K562 (cell line): ENCODE data around the gene PPP1R10. TPM values are rescaled to one million over a fixed set of nuclear protein-coding genes. Genes with fewer than 3 reads are reported as not detected.
A peak's percentile ranks its signal among the peaks of the same experiment; 100 is the strongest.

Experiments used
- ASH1L ChIP-seq: fragments of 450-650 bp; IDR thresholded peaks from 2 replicates; pipeline ENCODE4 v1.6.1; 2018; ENCODE audit warnings: borderline replicate concordance, mild to moderate bottlenecking, low read depth; ENCODE audit not compliant: partially characterized antibody
- ATF4 ChIP-seq: fragments of 450-650 bp; formaldehyde crosslinking; IDR thresholded peaks from 2 replicates; pipeline ENCODE4 v1.4.0; 2022; ENCODE audit warnings: mild to moderate bottlenecking, moderate library complexity
- CBFA2T3 ChIP-seq: fragments of 450-650 bp; IDR thresholded peaks from 2 replicates; pipeline ENCODE4 v1.6.1; 2017
- CREB5 ChIP-seq: fragments of 250-450 bp; sonication (Bioruptor Pico); IDR thresholded peaks from 2 replicates; pipeline ENCODE4 v1.5.0; 2020; ENCODE audit warnings: mild to moderate bottlenecking
- ELF4 ChIP-seq: fragments of 450-650 bp; formaldehyde crosslinking; IDR thresholded peaks from 2 replicates; pipeline ENCODE4 v1.4.0; 2022; ENCODE audit warnings: missing genetic modification characterization
- MEF2D ChIP-seq: conservative IDR thresholded peaks from 2 replicates; pipeline ENCODE4 v1.6.1; 2016; ENCODE audit warnings: low read depth, missing genetic modification characterization, missing compliant biosample characterization
- MYC ChIP-seq, 2 experiments: fragments of 250-450 bp in 1 of 2; sonication (Bioruptor Pico) in 1 of 2; IDR thresholded peaks; 2 replicates each; pipeline versions ENCODE4 v1.5.1 to v1.6.1; 2012 to 2021; ENCODE audit warnings: low read depth in 2 of 2, borderline replicate concordance in 1 of 2, improper control_type of control experiment in 1 of 2, low read length in 1 of 2, mild to moderate bottlenecking in 1 of 2, moderate library complexity in 1 of 2
- RCOR1 ChIP-seq, 2 experiments: IDR thresholded peaks; 2 replicates each; pipeline ENCODE4 v1.6.1; 2012; ENCODE audit warnings: low read depth in 2 of 2, low read length in 2 of 2, borderline replicate concordance in 1 of 2, improper control_type of control experiment in 1 of 2
- SIX5 ChIP-seq, 2 experiments: IDR thresholded peaks; 2 replicates each; pipeline ENCODE4 v1.6.1; 2011; ENCODE audit warnings: low read length in 2 of 2, borderline replicate concordance in 1 of 2, low read depth in 1 of 2, mild to moderate bottlenecking in 1 of 2, moderate library complexity in 1 of 2; ENCODE audit not compliant: insufficient read depth in 1 of 2
- SMARCB1 ChIP-seq: IDR thresholded peaks from 2 replicates; pipeline ENCODE4 v1.6.1; 2011; ENCODE audit warnings: improper control_type of control experiment, low read depth; ENCODE audit not compliant: insufficient read length
- THRB ChIP-seq: fragments of 450-650 bp; formaldehyde crosslinking; conservative IDR thresholded peaks from 2 replicates; pipeline ENCODE4 v1.4.0; 2022; ENCODE audit warnings: mild to moderate bottlenecking, missing genetic modification characterization
- XRCC4 ChIP-seq: IDR thresholded peaks from one replicate; pipeline ENCODE4 v1.6.1; 2011; ENCODE audit not compliant: insufficient read depth, insufficient read length; ENCODE audit errors: extremely low read depth
- ZC3H11A ChIP-seq: IDR thresholded peaks from 2 replicates; pipeline ENCODE4 v1.6.1; 2012; ENCODE audit warnings: low read depth, low read length, improper control_type of control experiment
- ZNF124 ChIP-seq: sonication (generic); formaldehyde crosslinking; IDR thresholded peaks from 2 replicates; pipeline ENCODE4 v1.8.1; 2022; ENCODE audit warnings: missing genetic modification reagents
- ZNF592 ChIP-seq: fragments of 450-650 bp; IDR thresholded peaks from 2 replicates; pipeline ENCODE4 v1.6.1; 2017; ENCODE audit warnings: antibody characterized with exemption, mild to moderate bottlenecking
- ZNF639 ChIP-seq, 2 experiments: fragments of 200-800 bp in 1 of 2; sonication (Bioruptor generic) in 1 of 2; sonication (generic) in 1 of 2; formaldehyde crosslinking in 1 of 2; IDR thresholded peaks in 1 of 2; conservative IDR thresholded peaks in 1 of 2; 2 replicates each; pipeline versions ENCODE4 v1.5.0 to v1.6.1; 2016 to 2020; ENCODE audit warnings: missing compliant biosample characterization in 1 of 2, missing genetic modification characterization in 1 of 2, missing genetic modification reagents in 1 of 2
- polyA plus RNA-seq, 8 experiments: library from polyadenylated mRNA; depleted of rRNA in 4 of 8; stranded (reverse) in 5 of 8; unstranded in 3 of 8; fragments of >200 nt; fragmentation: Nextera tagmentation in 2 of 8; fragmentation: Illumina TruSeq in 1 of 8; extraction: Ambion mirVana in 2 of 8; extraction: Trizol in 1 of 8; gene quantifications; 2 replicates each; pipeline versions ENCODE4 v1.2.1 to v1.2.3, GENCODE V29; 2011 to 2014; ENCODE audit warnings: inconsistent platforms in 1 of 8, missing spikeins in 1 of 8
- total RNA-seq, 7 experiments: library from RNA; depleted of rRNA in 6 of 7; stranded (reverse); fragments of >200 nt in 6 of 7; fragmentation: Illumina TruSeq in 2 of 7; extraction: Trizol in 2 of 7; gene quantifications; 2 replicates each; pipeline versions ENCODE4 v1.2.1 to v1.2.3, GENCODE V29; 2011 to 2021; ENCODE audit warnings: low replicate concordance in 1 of 7

PPP1R10 gene
- total and polyA plus RNA-seq, 9 of the 15 experiments (the other 6 are each of a cell fraction or from before 2014, with no cell fraction given), result 14.1 to 65.5 (median 32.6) TPM

- TF ChIP-seq ATF4 (CRISPR knock-in tag) (peak; percentile 67; the same call in 1 of the 2 replicates), MYC (IDR thresholded peaks at IDR 0.05; ENCODE audit: low read depth, low read length) (peak; percentile 75), MYC (CRISPR knock-in tag; IDR thresholded peaks at IDR 0.05; ENCODE audit: borderline replicate concordance, low read depth) (no peak), ZNF639 (CRISPR knock-in tag; conservative IDR thresholded peaks at IDR 0.05 in 1 of 2, IDR thresholded peaks at IDR 0.05 in 1 of 2) (peak in 1 of 2 experiments; percentile 79; a peak in 2 of 4 replicates), ZC3H11A (no peak), SIX5 (IDR thresholded peaks at IDR 0.05; ENCODE audit: borderline replicate concordance in 1 of 2, insufficient read depth in 1 of 2, low read depth in 1 of 2, low read length in 2 of 2) (no peak), RCOR1 (IDR thresholded peaks at IDR 0.05; ENCODE audit: borderline replicate concordance in 1 of 2, low read depth in 2 of 2, low read length in 2 of 2) (peak in 1 of 2 experiments; percentile 70; a peak in 1 of 4 replicates), ZNF592 (no peak), CBFA2T3 (no peak), THRB (peak; percentile 2; the same call in 1 of the 2 replicates), MEF2D (tag) (no peak), SMARCB1 (no peak), XRCC4 (no peak), ZNF124 (no peak), CREB5 (no peak), ASH1L (no peak), ELF4 (CRISPR knock-in tag) (peak; percentile 5; the same call in 1 of the 2 replicates)
These were observed 2.2 kb downstream of the PPP1R10 start (continued) for GRCh38 chr6:30614843-30615218.
